Natural killer cell treated with Interleukin-12 subunit alpha and Interleukin-12 subunit beta and Interleukin-15 and Interleukin-18, amount 100 ng/mL, for 72 hours (primary cell): ENCODE data around the gene GPC2. TPM values are rescaled to one million over a fixed set of nuclear protein-coding genes. Genes with fewer than 3 reads are reported as not detected.
A peak's percentile ranks its signal among the peaks of the same experiment; 100 is the strongest.
"Not testable (repeated sequence)": the region's sequence is repeated elsewhere in the genome, so short reads cannot be mapped to it uniquely, and the experiment has no call there.

Source experiments
- ATAC-seq, 2 donors: fragments of 150-1000 bp; cut with Tn5 transposase in 1 of 2; sonication (Bioruptor Pico), chemical (Tn5 transposase) in 1 of 2; 2 replicates each; pipeline ENCODE4 v1.10.0; 2021
- DNase-seq: peaks from one replicate; pipeline ENCODE4 v3.0.0; 2022; ENCODE audit warnings: low spot score
- H3K27ac Mint-ChIP-seq, 2 donors: 1 replicate in 1 of 2; 2 replicates in 1 of 2; pipeline ENCODE4 v1.8.0; 2022; ENCODE audit warnings: mixed read lengths in 2 of 2, mild to moderate bottlenecking in 1 of 2, moderate library complexity in 1 of 2
- H3K27me3 Mint-ChIP-seq, 2 donors: 1 replicate in 1 of 2; 2 replicates in 1 of 2; pipeline ENCODE4 v1.8.0; 2022; ENCODE audit warnings: mixed read lengths in 2 of 2
- H3K36me3 Mint-ChIP-seq: one replicate; pipeline ENCODE4 v1.8.0; 2022; ENCODE audit warnings: mixed read lengths
- H3K4me1 Mint-ChIP-seq, 2 donors: 1 replicate in 1 of 2; 2 replicates in 1 of 2; pipeline ENCODE4 v1.8.0; 2022; ENCODE audit warnings: low read depth in 2 of 2, mixed read lengths in 2 of 2, mild to moderate bottlenecking in 1 of 2
- H3K4me3 Mint-ChIP-seq: one replicate; pipeline ENCODE4 v1.8.0; 2022; ENCODE audit warnings: mixed read lengths
- H3K9me3 Mint-ChIP-seq: 2 replicates; pipeline ENCODE4 v1.8.0; 2022; ENCODE audit warnings: mixed read lengths
- total RNA-seq, 2 donors: library from RNA; stranded (reverse); gene quantifications; one replicate each; pipeline ENCODE4 v1.2.3, GENCODE V29; 2022

Gene GPC2
- total RNA-seq, 2 donors from 2014 or later = 2.6 to 2.7 TPM

GRCh38 chr7:100213672-100214071 lies 36.5 kb upstream of the GPC2 start:
- H3K36me3 Mint-ChIP-seq = peaks cover 7% of the 10 kb centered on the region
- H3K27me3 Mint-ChIP-seq = peaks cover 0 to 4% of the 10 kb centered on the region in 2 donors
- DNase-seq (no peak), ATAC-seq (no peak)
- H3K4me3 Mint-ChIP-seq = no peak overlapping the region
- peaks cover 45 to 46% of the 10 kb centered on the region in 2 donors for H3K4me1 Mint-ChIP-seq
- H3K27ac Mint-ChIP-seq = no peak overlapping the region
- peaks cover 8% of the 10 kb centered on the region for H3K9me3 Mint-ChIP-seq

- Mint-ChIP-seq H3K27ac (peak overlapping the region in 1 of 2 donors; percentile 93), H3K9me3 (peaks cover 8% of the 10 kb centered on the region)
Measured at GRCh38 chr7:100212631-100213286, 35.6 kb upstream of the GPC2 start.

GRCh38 chr7:100211342-100211780 lies 34.2 kb upstream of the GPC2 start:
- H3K27me3 Mint-ChIP-seq = peaks cover 0 to 4% of the 10 kb centered on the region in 2 donors
- H3K4me3 Mint-ChIP-seq = peak overlapping the region; percentile 87
- H3K4me1 Mint-ChIP-seq = peaks cover 42 to 47% of the 10 kb centered on the region in 2 donors
- ATAC-seq = peak; percentile 82 to 86
- peaks cover 7% of the 10 kb centered on the region for H3K36me3 Mint-ChIP-seq
- DNase-seq = peak; percentile 86
- H3K27ac Mint-ChIP-seq = peak overlapping the region; percentile 74 to 93
- peaks cover 8% of the 10 kb centered on the region for H3K9me3 Mint-ChIP-seq

More at GRCh38 chr7:100212631-100213286, 35.6 kb upstream of the GPC2 start:
- peaks cover 49% of the 10 kb centered on the region in 2 donors for H3K4me1 Mint-ChIP-seq
- H3K27me3 Mint-ChIP-seq = peaks cover 0 to 4% of the 10 kb centered on the region in 2 donors
- no peak for DNase-seq
- ATAC-seq = no peak
- H3K4me3 Mint-ChIP-seq = no peak overlapping the region
- H3K36me3 Mint-ChIP-seq = peaks cover 7% of the 10 kb centered on the region

- peaks cover 7% of the 10 kb centered on the region for H3K36me3 Mint-ChIP-seq
Measured at GRCh38 chr7:100210805-100211204, 33.6 kb upstream of the GPC2 start.

GRCh38 chr7:100209493-100209892 lies 32.3 kb upstream of the GPC2 start:
- peak overlapping the region; percentile 58 to 93 for H3K27ac Mint-ChIP-seq
- H3K9me3 Mint-ChIP-seq = peaks cover 8% of the 10 kb centered on the region
- H3K36me3 Mint-ChIP-seq = peaks cover 7% of the 10 kb centered on the region
- peaks cover 0 to 4% of the 10 kb centered on the region in 2 donors for H3K27me3 Mint-ChIP-seq
- ATAC-seq (no peak), DNase-seq (no peak)
- peaks cover 42 to 44% of the 10 kb centered on the region in 2 donors for H3K4me1 Mint-ChIP-seq
- H3K4me3 Mint-ChIP-seq = peak overlapping the region; percentile 82

More at GRCh38 chr7:100210805-100211204, 33.6 kb upstream of the GPC2 start:
- H3K27me3 Mint-ChIP-seq = peaks cover 0 to 4% of the 10 kb centered on the region in 2 donors
- peaks cover 8% of the 10 kb centered on the region for H3K9me3 Mint-ChIP-seq
- H3K27ac Mint-ChIP-seq = peak overlapping the region; percentile 74 to 93
- no peak for ATAC-seq
- peak overlapping the region; percentile 87 for H3K4me3 Mint-ChIP-seq
- peaks cover 42 to 47% of the 10 kb centered on the region in 2 donors for H3K4me1 Mint-ChIP-seq
- DNase-seq = no peak

- DNase-seq = no peak
- peaks cover 8% of the 10 kb centered on the region for H3K9me3 Mint-ChIP-seq
- peaks cover 40 to 42% of the 10 kb centered on the region in 2 donors for H3K4me1 Mint-ChIP-seq
- ATAC-seq = peak; percentile 88 to 89
- peak overlapping the region; percentile 58 to 93 for H3K27ac Mint-ChIP-seq
- peak overlapping the region; percentile 82 for H3K4me3 Mint-ChIP-seq
- H3K36me3 Mint-ChIP-seq = peaks cover 7% of the 10 kb centered on the region
- peaks cover 0 to 4% of the 10 kb centered on the region in 2 donors for H3K27me3 Mint-ChIP-seq
Measured at GRCh38 chr7:100208911-100209408, 31.8 kb upstream of the GPC2 start.

- DNase-seq = no peak
- Mint-ChIP-seq H3K27me3 (no peaks in the 10 kb centered on the region), H3K4me3 (no peak overlapping the region), H3K27ac (peak overlapping the region in 1 of 2 donors; percentile 50), H3K9me3 (peaks cover 4% of the 10 kb centered on the region), H3K4me1 (peaks cover 16 to 19% of the 10 kb centered on the region in 2 donors), H3K36me3 (peaks cover 6% of the 10 kb centered on the region)
- no peak for ATAC-seq
Measured at GRCh38 chr7:100204454-100204853, 27.3 kb upstream of the GPC2 start.

GRCh38 chr7:100200693-100201092 lies 23.5 kb upstream of the GPC2 start:
- ATAC-seq = no peak
- no peak overlapping the region for H3K27ac Mint-ChIP-seq
- H3K9me3 Mint-ChIP-seq = no peaks in the 10 kb centered on the region

GRCh38 chr7:100198266-100198665 lies 21.1 kb upstream of the GPC2 start:
- H3K9me3 Mint-ChIP-seq = no peaks in the 10 kb centered on the region
- DNase-seq = no peak
- no peak overlapping the region for H3K4me3 Mint-ChIP-seq
- peaks cover 2 to 8% of the 10 kb centered on the region in 2 donors for H3K27me3 Mint-ChIP-seq
- H3K27ac Mint-ChIP-seq = peak overlapping the region in 1 of 2 donors; percentile 27
- no peak for ATAC-seq
- H3K4me1 Mint-ChIP-seq = no peaks in the 10 kb centered on the region
- no peaks in the 10 kb centered on the region for H3K36me3 Mint-ChIP-seq

More at GRCh38 chr7:100200693-100201092, 23.5 kb upstream of the GPC2 start:
- no peaks in the 10 kb centered on the region for H3K4me1 Mint-ChIP-seq
- peaks cover 2 to 8% of the 10 kb centered on the region in 2 donors for H3K27me3 Mint-ChIP-seq
- no peaks in the 10 kb centered on the region for H3K36me3 Mint-ChIP-seq
- no peak for DNase-seq
- H3K4me3 Mint-ChIP-seq = no peak overlapping the region

GRCh38 chr7:100195901-100196322 lies 18.7 kb upstream of the GPC2 start:
- H3K9me3 Mint-ChIP-seq, H3K27me3 Mint-ChIP-seq, H3K27ac Mint-ChIP-seq, DNase-seq, H3K4me1 Mint-ChIP-seq, H3K4me3 Mint-ChIP-seq, H3K36me3 Mint-ChIP-seq, ATAC-seq: not testable (repeated sequence)

GRCh38 chr7:100195222-100195621 lies 18.0 kb upstream of the GPC2 start:
- H3K27me3 Mint-ChIP-seq = peaks cover 2 to 8% of the 10 kb centered on the region in 2 donors
- no peaks in the 10 kb centered on the region for H3K9me3 Mint-ChIP-seq
- ATAC-seq (no peak), DNase-seq (no peak)
- H3K4me3 Mint-ChIP-seq = no peak overlapping the region
- no peaks in the 10 kb centered on the region for H3K36me3 Mint-ChIP-seq
- peaks cover 0 to 4% of the 10 kb centered on the region in 2 donors for H3K4me1 Mint-ChIP-seq
- H3K27ac Mint-ChIP-seq = no peak overlapping the region

- Mint-ChIP-seq H3K36me3 (no peaks in the 10 kb centered on the region), H3K4me1 (peaks cover 0 to 6% of the 10 kb centered on the region in 2 donors), H3K4me3 (no peak overlapping the region), H3K27ac (peak overlapping the region in 1 of 2 donors; percentile 14), H3K27me3 (no peaks in the 10 kb centered on the region), H3K9me3 (no peaks in the 10 kb centered on the region)
- ATAC-seq (no peak), DNase-seq (no peak)
Measured at GRCh38 chr7:100192969-100193368, 15.8 kb upstream of the GPC2 start.

- DNase-seq, H3K4me3 Mint-ChIP-seq, H3K36me3 Mint-ChIP-seq, H3K4me1 Mint-ChIP-seq, H3K9me3 Mint-ChIP-seq, H3K27me3 Mint-ChIP-seq, ATAC-seq: not testable (repeated sequence)
- H3K27ac Mint-ChIP-seq = peak overlapping the region in 1 of 2 donors; percentile 14
Measured at GRCh38 chr7:100192281-100192862, 15.2 kb upstream of the GPC2 start.

GRCh38 chr7:100191775-100192174 lies 14.6 kb upstream of the GPC2 start:
- ATAC-seq = no peak
- Mint-ChIP-seq H3K27me3 (no peaks in the 10 kb centered on the region), H3K36me3 (no peaks in the 10 kb centered on the region), H3K9me3 (no peaks in the 10 kb centered on the region), H3K4me3 (no peak overlapping the region), H3K4me1 (peaks cover 0 to 6% of the 10 kb centered on the region in 2 donors), H3K27ac (no peak overlapping the region)
- no peak for DNase-seq
